OCI-LY3 (cell line): Measurements from ENCODE around the gene STARD3.

Experiments used
- CTCF ChIP-seq: fragments of 200-600, 300-600 bp; sonication (generic); IDR thresholded peaks from 2 replicates; pipeline ENCODE4 v1.5.1; 2014; ENCODE audit warnings: antibody characterized with exemption, low read length, low read depth
- EZH2phosphoT487 ChIP-seq: fragments of 200-600 bp; shearing (Covaris generic); IDR thresholded peaks from 2 replicates; pipeline ENCODE4 v1.6.1; 2018; ENCODE audit warnings: antibody characterized with exemption, mixed run types, low read depth

GRCh38 chr17:39666601-39667261, 29.8 kb downstream of the STARD3 start:
- no peak for TF ChIP-seq CTCF
- TF ChIP-seq EZH2phosphoT487, result no peak
